Esophagus muscularis mucosa (tissue), 4 donors: ENCODE data around the gene RHBDD2. TPM values are rescaled to one million over a fixed set of nuclear protein-coding genes. Genes with fewer than 3 reads are reported as not detected.

Source experiments
- DNase-seq: peaks from one replicate; pipeline ENCODE4 v3.0.0-alpha.2; 2017; ENCODE audit errors: extremely low spot score
- H3K27ac ChIP-seq, 4 donors: fragments of 200-600 bp; sonication (generic); replicated peaks in 1 of 4; 1 replicate in 3 of 4; 2 replicates in 1 of 4; pipeline ENCODE4 v1.5.1; 2016 to 2019; ENCODE audit warnings: mild to moderate bottlenecking in 1 of 4
- H3K27me3 ChIP-seq, 4 donors: fragments of 200-600 bp; sonication (generic); one replicate each; pipeline versions ENCODE4 v1.5.1 to v1.6.0; 2016 to 2019
- H3K36me3 ChIP-seq, 4 donors: fragments of 200-600 bp; sonication (generic); one replicate each; pipeline ENCODE4 v1.5.1; 2016 to 2019
- H3K4me1 ChIP-seq, 4 donors: fragments of 200-600 bp; sonication (generic); one replicate each; pipeline ENCODE4 v1.5.1; 2016 to 2019
- H3K4me3 ChIP-seq, 4 donors: fragments of 200-600 bp; sonication (generic); 1 replicate in 2 of 4; 2 replicates in 2 of 4; pipeline ENCODE4 v1.5.1; 2016 to 2019; ENCODE audit warnings: mild to moderate bottlenecking in 4 of 4, moderate library complexity in 1 of 4
- H3K9me3 ChIP-seq, 4 donors: fragments of 200-600 bp; sonication (generic); 1 replicate in 3 of 4; 2 replicates in 1 of 4; pipeline ENCODE4 v1.5.1; 2016 to 2019
- EP300 ChIP-seq: sonication (generic); formaldehyde crosslinking; IDR thresholded peaks from one replicate; pipeline ENCODE4 v1.6.1; 2017; ENCODE audit warnings: antibody characterized with exemption
- POLR2A ChIP-seq: fragments of 450-650 bp; IDR thresholded peaks from one replicate; pipeline ENCODE4 v1.6.1; 2017; ENCODE audit warnings: antibody characterized with exemption, moderate library complexity, mild to moderate bottlenecking, low read depth
- POLR2AphosphoS5 ChIP-seq, 2 donors: sonication (generic); formaldehyde crosslinking; IDR thresholded peaks; one replicate each; pipeline ENCODE4 v1.6.1; 2017; ENCODE audit warnings: antibody characterized with exemption in 2 of 2
- WGBS: methylation state at CpG from one replicate; pipeline ENCODE4 v1.1.5; 2018; 5-methylcytosine and 5-hydroxymethylcytosine counted together
- intact Hi-C: fragments of 100-400 bp; cut with DNase I; formaldehyde crosslinking; loops from one replicate; pipeline ENCODE4 v1.15.1; 2023
- total RNA-seq, 4 donors: library from RNA; depleted of rRNA; stranded (reverse); fragments of >200 nt; gene quantifications; one replicate each; pipeline versions ENCODE4 v1.1.0 to v1.2.1, GENCODE V29; 2016
- TF ChIP-seq, protein P1 (sequence below), 3 experiments: fragments of 200-600 bp in 2 of 3; fragments of 450-650 bp in 1 of 3; sonication (generic) in 2 of 3; IDR thresholded peaks; one replicate each; pipeline ENCODE4 v1.5.1; 2017 to 2019; ENCODE audit warnings: antibody characterized with exemption in 3 of 3, mild to moderate bottlenecking in 2 of 3, moderate library complexity in 1 of 3

Gene RHBDD2
- total RNA-seq, 4 donors from 2014 or later = 19.1 to 40.2 (median 32.6) TPM

GRCh38 chr7:75916685-75917634, 38.1 kb downstream of the RHBDD2 start:
- Histone ChIP-seq H3K27me3 (no peaks in the 10 kb centered on the region), H3K4me3 (no peak overlapping the region), H3K4me1 (peaks cover 31 to 36% (median 33%) of the 10 kb centered on the region in 4 donors), H3K9me3 (no peaks in the 10 kb centered on the region), H3K27ac (no peak overlapping the region), H3K36me3 (no peaks in the 10 kb centered on the region)
- no peak for TF ChIP-seq EP300
- 88% methylated on average over 11 of the region's 11 CpGs for WGBS
- intact Hi-C loops = loop anchor here (5.0 kb wide), 1 partner anchor 50 kb away; no protein-coding TSS in a partner anchor
- DNase-seq = no peak

DNA sequence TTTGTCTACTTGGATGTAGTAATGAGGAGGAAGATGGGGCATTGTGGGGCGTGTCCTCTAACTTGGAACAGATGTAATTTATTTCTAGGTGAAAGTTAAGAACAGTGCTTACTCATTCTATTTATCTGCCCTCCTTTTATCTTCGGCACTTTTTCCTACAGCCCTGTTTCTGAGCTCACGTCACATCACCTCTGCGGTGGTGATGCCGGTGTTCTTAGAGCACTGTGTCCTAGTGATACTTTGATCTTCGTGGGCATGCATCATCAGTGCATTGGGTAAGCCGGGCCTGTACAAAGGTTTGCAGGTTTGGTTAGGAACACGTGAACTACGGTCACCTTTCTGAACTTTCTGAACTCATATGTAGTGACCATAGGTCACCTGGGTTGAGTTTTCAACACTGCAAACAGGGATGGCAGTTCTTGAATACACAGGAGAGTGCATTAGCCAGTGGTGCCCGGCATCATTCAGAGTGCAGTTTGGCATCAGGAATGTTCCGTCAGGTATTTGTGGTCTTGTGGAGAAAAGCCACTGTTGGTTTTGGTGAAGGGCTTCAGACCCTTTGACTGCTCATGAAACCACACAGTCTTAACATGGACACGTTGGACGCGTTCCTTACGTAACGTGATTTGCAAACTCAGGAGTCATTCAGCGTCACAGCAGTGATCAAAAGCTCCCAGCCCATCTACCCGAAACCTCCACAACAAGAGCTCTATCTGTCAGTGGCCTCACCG, 41.8 kb downstream of the RHBDD2 start:
- intact Hi-C loops = no loop called here
- Histone ChIP-seq H3K27ac (no peak overlapping the region), H3K27me3 (no peaks in the 10 kb centered on the region), H3K4me1 (peaks cover 23 to 42% (median 31%) of the 10 kb centered on the region in 4 donors), H3K4me3 (no peak overlapping the region), H3K9me3 (no peaks in the 10 kb centered on the region), H3K36me3 (peaks cover 0 to 4% (median 0%) of the 10 kb centered on the region in 4 donors)
- DNase-seq = no peak
- WGBS = 91% methylated on average over 19 of the region's 19 CpGs
- TF ChIP-seq POLR2A (no peak), EP300 (no peak)

GRCh38 chr7:75921479-75921878, 42.6 kb downstream of the RHBDD2 start:
- TF ChIP-seq EP300 (no peak), POLR2AphosphoS5 (IDR thresholded peaks at IDR 0.05) (no peak), POLR2A (no peak)
- TF ChIP-seq, protein P1, sequence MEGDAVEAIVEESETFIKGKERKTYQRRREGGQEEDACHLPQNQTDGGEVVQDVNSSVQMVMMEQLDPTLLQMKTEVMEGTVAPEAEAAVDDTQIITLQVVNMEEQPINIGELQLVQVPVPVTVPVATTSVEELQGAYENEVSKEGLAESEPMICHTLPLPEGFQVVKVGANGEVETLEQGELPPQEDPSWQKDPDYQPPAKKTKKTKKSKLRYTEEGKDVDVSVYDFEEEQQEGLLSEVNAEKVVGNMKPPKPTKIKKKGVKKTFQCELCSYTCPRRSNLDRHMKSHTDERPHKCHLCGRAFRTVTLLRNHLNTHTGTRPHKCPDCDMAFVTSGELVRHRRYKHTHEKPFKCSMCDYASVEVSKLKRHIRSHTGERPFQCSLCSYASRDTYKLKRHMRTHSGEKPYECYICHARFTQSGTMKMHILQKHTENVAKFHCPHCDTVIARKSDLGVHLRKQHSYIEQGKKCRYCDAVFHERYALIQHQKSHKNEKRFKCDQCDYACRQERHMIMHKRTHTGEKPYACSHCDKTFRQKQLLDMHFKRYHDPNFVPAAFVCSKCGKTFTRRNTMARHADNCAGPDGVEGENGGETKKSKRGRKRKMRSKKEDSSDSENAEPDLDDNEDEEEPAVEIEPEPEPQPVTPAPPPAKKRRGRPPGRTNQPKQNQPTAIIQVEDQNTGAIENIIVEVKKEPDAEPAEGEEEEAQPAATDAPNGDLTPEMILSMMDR (IDR thresholded peaks at IDR 0.05) = no peak
- no peaks in the 10 kb centered on the region for H3K27me3 ChIP-seq
- intact Hi-C loops = no loop called here
- no peaks in the 10 kb centered on the region for H3K9me3 ChIP-seq
- DNase-seq = no peak
- no peak overlapping the region for H3K27ac ChIP-seq
- peaks cover 0 to 4% (median 0%) of the 10 kb centered on the region in 4 donors for H3K36me3 ChIP-seq
- 81% methylated on average over 14 of the region's 14 CpGs for WGBS
- H3K4me1 ChIP-seq = peaks cover 14 to 39% (median 28%) of the 10 kb centered on the region in 4 donors
- no peak overlapping the region for H3K4me3 ChIP-seq

GRCh38 chr7:75922966-75923603, 44.3 kb downstream of the RHBDD2 start:
- peaks cover 5 to 33% (median 16%) of the 10 kb centered on the region in 4 donors for H3K4me1 ChIP-seq
- DNase-seq = no peak
- intact Hi-C loops = no loop called here
- no peaks in the 10 kb centered on the region for H3K9me3 ChIP-seq
- WGBS = 86% methylated on average over 9 of the region's 9 CpGs
- peaks cover 0 to 4% (median 0%) of the 10 kb centered on the region in 4 donors for H3K36me3 ChIP-seq
- H3K27me3 ChIP-seq = no peaks in the 10 kb centered on the region
- H3K4me3 ChIP-seq = no peak overlapping the region
- H3K27ac ChIP-seq = no peak overlapping the region
- TF ChIP-seq EP300 (no peak), POLR2AphosphoS5 (IDR thresholded peaks at IDR 0.05) (no peak), POLR2A (no peak)
- TF ChIP-seq, protein P1 (IDR thresholded peaks at IDR 0.05) = no peak

DNA sequence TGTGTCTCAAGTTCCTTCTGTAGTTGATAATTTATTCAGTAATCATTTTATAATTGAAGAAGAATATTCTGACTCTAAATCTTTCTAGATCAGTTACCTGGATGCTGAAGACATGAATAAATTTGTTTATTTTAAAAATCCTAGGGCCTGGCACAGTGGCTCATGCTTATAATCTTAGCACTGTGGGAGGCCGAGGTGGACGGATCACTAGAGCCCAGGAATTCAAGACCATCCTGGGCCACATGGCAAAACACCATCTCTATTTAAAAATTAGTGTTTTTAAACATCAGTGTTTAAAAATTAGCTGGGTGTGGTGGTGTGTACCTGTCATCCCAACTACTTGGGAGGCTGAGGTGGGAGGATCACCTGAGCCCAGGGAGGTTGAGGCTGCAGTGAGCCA, 45.4 kb downstream of the RHBDD2 start:
- H3K27me3 ChIP-seq = no peaks in the 10 kb centered on the region
- no peak overlapping the region for H3K4me3 ChIP-seq
- no peak for DNase-seq
- H3K9me3 ChIP-seq = no peaks in the 10 kb centered on the region
- intact Hi-C loops = no loop called here
- peaks cover 0 to 8% (median 4%) of the 10 kb centered on the region in 4 donors for H3K36me3 ChIP-seq
- H3K4me1 ChIP-seq = peaks cover 0 to 33% (median 13%) of the 10 kb centered on the region in 4 donors
- TF ChIP-seq EP300 (no peak), POLR2AphosphoS5 (IDR thresholded peaks at IDR 0.05) (no peak), POLR2A (no peak)
- TF ChIP-seq, protein P1 (IDR thresholded peaks at IDR 0.05) = no peak
- 100% methylated on average over 2 of the region's 2 CpGs for WGBS
- no peak overlapping the region for H3K27ac ChIP-seq
